NCI-H774 (cell line): ENCODE measurements around the gene MYO1B.

Experiments
- DNase-seq: peaks from one replicate; lab custom pipeline; 2025; lab: John Stamatoyannopoulos, UW

MYO1B gene

DNA sequence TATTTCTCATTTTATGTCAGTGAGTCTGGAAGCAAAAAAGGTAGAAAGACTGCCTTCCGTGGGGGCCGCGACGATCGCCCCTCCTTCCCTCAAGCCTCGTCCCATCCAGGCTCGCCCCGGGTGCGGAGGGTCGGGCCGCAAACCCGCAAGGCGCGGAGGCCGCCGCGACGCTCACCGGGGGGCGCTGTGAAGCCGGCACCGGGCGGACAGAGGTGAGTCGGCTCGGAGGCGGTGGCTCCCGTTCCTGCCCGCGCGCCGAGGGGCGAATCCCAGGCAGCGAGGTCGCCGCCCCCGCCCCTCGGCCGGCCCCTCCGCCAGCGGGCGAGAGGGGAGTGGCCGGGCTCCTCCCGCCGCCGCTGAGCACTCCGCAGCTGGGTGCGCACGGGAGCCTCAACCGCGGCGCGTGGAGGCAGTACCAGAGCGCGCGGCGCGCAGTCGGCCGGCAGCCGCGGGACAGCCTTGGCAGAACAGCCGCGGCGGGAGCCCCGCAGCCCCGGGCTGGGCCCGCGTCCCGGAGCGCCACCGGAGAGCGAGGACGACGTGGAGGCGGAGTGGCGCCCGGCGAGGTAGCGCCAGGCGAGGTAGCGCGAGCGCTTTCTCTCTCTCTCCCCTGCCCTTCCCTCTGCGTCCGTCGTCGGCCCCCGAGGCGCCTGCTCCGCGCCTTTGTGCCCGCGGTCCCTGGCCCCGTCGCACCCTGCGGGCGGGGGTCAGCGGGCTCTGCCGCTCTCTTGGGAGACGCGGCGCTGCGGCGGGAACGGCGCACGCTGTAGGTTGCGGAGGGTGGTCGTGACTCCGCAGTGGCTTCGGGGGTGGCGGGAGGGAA, at the start of gene MYO1B:
Gene MYO1B, plus strand, starts transcription at position 359 of the 823 bp plus-strand sequence. CDS start 31,492 bp downstream, outside the sequence.
- peak; percentile 41 for DNase-seq

DNA sequence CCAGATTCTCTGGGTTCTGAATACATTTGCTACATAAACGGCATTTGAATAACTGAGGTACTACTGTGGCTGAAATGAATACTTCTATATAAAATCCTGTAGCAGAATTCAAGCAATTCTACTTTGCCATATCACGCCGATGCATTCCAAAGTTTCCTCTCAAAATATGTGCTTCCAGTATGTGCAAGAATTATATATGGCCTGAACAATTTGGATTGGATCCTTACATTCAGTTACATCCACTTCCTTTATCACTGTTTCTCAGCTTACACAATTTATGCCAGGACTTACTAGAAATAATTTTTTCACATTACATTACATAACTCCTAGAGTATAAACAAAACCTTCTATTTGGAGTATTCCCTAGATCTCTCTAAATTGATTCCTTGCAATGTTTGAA, 48.1 kb upstream of the MYO1B start:
- DNase-seq, result no peak

DNA sequence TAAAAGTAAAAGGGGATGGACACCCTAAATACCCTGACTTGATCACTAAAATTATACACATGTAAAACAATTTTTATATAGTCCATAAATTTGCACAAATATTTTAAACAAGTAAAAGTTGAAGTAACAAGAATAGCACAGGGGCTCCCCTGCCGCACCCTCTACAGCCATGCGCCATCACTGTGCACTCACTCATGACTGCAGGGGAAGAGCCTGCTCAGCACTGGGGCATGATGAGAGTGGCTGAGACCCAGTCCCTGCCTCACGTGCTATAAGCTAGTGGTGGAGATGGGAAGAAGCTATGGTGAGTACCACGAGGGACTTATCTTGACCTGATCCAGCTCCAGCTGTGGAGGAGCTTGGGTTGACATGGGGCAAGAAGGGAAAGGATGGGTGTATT, 46.9 kb upstream of the MYO1B start:
- no peak for DNase-seq

DNA sequence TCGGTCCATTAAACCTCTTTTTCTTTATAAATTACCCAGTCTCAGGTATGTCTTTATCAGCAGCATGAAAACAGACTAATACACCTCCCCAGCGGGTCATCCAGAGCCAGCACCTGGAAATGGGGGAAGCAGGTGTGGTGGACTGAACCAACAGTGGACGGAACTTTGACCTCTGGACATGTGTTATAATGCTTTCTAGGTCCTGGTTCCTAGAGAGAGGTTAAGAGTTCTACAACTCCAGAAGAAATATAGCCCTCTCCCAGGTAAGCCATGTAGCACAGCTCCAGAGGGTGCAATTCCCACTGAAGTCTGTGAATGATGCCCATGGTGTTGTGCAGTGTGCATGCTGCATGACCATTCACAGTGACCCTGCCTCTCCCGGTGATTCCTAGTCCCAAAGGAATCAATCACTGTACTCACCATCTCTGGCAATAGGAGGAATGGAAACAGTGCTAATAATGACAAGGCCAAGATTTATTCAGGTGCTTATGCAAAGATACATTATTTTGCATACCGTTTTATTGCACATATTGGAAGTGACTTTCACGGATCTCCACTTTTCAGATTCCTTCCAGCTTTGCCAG, 45.2 kb upstream of the MYO1B start:
- no peak for DNase-seq

DNA sequence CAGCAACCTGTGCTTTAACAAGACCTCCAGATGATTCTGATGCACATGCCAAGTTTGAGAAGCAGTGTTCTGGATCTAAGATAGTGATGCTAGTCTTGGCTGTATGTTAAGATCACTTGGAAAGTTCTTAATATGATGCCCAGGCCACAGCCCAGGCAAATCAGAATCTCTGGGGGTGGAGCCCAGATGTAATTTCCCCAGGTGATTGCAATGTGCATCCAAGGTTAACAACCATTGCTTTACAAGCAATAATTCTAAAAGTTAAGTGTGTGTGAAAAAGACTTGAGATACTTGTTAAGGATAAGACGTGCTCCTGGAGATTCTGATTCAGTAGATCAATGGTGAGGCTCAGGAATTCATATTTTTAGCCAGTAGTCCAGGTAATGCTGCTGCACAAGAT, 44.3 kb upstream of the MYO1B start:
- DNase-seq, result no peak

DNA sequence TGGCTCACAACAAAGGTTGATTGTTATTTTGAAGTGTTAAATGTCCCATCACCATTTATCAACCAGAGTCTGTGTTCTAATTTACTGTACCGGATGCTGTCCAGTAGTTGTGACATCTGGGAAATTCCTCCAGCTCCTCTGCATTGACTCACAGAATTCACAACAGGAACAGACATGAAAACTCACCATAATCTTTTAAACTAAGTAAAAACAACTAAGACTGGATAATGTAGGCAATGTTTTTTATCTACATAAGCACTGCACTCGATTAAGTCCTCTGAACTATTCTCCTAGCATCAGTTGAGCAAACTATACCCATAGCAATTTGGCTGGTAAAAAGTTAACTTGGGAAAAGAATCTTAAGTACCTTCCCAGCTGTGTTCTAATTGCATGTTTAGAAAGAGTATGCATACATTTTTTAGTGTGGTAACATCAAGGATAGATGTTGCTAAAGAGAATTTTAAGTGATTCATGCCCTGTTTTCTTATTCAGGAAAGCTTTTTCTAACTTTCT, 42.9 kb upstream of the MYO1B start:
- DNase-seq, result no peak

DNA sequence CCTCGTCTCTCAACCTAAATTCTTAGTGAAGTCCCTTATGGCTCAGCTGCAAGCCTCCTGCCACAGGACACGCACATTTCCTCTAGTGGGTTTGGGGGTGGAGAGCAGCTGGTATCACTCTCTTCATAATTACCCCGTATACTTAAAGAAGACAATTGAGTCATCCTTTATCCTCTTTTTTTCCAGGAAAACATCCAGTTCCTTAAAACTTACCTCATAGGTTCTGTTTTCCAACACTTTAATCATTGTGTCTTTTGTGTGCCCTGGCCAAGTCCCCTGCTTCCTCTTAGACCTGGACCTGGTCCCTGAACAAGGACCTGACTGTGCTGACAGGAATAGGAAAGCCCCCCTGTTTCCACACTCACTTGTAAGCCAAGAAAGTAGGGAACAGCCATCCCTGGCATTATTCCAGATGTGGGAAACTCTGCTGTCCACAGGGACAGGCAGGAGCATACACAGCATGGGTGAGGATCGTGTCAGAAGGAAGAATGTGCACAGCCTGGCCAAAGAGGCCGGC, 42.3 kb upstream of the MYO1B start:
- no peak for DNase-seq

DNA sequence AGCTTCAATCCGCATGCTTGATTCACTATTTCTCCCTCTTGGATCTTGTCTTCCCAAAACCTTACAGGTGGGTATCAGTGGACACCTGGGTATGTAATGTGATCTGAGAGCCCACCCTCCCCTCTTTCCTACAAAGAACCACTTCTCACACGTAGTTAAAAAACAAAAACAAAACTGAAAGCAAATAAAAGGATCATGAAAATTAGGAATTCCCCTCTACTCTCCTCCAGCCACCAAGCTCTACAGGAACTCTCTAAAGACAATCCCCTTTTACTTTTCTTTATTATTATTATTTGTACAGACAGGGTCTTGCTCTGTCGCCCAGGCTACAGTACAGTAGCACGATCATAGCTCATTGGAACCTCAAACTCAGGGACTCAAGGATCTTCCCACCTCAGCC, 40.8 kb upstream of the MYO1B start:
- DNase-seq, result no peak

DNA sequence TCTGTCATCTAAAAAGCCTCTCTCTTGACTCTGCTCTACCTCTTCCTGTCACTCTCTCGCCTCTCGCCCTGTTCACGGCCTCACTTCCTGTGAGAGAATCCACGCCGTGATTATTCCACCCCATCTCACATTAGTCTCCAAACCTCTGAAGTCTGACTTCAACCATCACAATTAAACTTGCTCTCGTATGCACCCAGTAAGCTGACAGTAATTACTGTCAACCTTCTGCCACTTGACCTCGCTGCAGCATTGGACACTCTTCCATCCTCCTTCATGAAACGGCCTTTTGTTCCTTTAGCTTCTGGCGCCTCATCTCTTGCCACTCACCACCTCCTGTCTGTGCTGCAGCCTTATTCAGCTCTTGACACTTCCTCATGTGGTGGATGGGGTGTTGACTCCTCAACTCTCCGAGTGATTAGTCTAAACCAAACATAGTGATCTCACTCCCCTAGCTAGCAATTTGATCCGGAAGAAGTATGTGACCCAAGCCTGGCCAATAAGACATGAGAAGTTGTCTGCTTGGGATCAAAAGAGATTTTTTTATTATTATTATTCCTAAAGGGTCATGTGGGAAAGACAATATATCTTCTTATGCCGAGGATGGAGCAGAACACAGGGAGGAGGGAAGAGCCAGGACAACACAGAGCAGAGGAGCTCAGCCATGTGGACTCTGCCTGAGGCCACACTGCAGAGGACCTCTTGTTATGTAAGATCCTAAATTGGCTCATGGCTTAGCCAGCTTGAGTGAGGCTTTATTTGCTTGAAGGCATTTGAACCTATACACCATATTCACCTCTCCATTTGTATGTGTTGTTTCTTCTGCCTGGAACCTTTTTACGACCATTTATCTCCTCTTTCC, 38.4 kb upstream of the MYO1B start:
- DNase-seq, result no peak

DNA sequence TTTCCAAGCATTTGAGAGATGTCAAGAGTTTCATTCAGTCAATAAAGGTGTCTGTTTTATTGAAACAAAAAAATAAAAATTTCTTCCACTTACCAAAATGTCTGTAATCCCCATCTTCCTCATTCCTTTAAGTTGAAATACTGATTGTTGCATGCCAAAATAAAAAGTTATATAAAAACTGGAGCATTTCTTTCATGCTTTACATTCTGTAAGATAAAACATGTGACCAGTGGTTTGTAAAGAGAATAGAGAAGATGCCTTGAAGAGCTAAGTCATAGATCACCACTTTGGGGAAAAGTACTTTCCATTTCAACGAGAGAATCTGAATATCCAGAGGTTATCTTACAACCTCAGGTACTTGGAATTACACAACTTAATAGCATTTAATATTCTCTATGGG, 35.9 kb upstream of the MYO1B start:
- no peak for DNase-seq

DNA sequence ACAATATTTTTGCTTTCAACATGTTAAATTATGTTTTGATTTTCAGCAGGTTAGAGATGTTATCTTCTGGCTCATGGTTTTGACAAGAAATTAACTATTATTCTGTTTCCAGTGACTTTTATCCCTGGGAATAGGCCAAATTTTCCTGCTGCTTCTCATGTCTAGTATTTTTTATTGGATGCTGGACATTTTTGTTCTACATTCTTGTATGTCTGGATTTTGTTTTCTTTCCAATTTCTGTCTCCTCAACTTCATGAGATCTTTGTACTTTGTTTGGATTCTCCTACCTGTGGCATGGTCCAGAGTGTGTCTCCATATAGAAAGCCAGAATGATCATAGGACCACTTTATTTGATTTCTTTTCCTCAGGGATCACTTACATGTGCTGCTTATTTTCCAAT, 33.1 kb upstream of the MYO1B start:
- DNase-seq, result no peak

DNA sequence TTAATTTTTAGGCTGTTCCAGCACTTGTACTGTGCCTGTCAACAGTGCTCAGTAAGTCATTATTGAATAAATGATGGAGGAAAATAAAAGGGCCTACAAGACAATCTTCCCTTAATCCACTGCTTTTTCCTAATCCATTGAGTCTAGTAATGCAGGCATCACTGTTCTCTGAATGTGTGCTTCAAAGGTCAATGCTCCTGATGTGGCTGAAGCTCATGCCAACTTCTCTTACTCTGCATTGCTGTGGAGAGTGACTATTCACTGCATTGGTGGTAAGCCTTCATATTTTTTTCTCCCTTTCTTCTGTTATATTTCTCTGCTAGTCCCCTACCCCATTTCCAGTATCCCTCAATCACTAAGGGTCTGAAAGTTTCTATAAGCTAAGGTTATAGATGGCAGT, 31.9 kb upstream of the MYO1B start:
- no peak for DNase-seq

DNA sequence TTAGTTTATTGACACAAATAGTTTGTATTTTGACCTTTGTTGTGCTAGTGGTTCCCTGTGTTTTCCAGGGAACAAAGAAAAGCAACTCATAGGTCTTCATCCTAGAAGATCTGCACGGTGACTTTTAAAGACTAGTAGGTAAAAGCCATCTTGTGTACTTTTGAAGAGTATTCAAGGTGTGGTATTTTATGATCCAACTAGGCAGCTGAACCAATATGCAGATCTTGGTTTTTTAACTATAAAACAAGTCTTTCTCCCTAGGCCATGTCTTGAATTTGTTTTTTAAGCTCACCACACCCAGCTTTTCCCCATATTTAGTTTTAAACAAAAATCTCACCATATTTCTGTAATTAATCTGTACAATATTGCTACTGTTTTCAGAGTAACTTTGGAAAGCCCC, 30.0 kb upstream of the MYO1B start:
- DNase-seq, result no peak

DNA sequence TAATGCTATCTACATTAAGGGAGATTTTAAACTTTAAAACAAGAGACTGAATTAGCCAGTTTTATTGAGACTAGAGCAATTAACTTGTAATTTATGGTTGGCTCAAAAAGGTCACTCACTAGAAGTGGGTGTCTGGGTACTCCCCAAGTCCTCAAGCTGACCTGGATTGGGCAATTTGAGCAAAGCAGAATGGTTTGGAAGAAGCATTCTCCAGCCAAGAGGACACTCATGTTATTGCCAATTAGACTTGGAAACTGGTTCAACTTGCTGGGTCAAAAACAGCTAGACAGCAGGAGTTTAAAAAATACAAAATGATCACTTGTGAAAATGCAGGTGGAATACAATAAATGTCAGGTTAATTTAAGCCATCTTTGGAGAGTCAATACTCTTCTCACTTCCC, 29.5 kb upstream of the MYO1B start:
- DNase-seq, result no peak

DNA sequence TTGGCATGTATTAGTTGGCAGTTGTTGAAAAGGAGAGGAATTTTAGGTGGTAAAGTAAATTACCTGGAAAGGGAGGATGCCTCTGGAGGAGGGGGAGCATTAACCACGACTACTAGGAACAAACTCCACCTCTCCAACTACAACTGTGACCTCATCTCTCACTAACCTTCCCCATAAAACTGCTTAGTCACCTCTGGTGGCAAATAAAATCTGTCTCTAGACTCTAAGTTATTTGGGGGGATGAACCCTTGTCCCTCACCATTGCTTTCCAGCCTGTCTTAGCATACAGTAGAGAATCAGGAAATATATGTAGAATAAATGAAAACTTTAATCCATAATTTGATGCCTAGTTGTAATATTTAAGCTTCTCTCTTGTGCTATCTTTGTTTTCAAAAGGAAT, 27.6 kb upstream of the MYO1B start:
- no peak for DNase-seq

DNA sequence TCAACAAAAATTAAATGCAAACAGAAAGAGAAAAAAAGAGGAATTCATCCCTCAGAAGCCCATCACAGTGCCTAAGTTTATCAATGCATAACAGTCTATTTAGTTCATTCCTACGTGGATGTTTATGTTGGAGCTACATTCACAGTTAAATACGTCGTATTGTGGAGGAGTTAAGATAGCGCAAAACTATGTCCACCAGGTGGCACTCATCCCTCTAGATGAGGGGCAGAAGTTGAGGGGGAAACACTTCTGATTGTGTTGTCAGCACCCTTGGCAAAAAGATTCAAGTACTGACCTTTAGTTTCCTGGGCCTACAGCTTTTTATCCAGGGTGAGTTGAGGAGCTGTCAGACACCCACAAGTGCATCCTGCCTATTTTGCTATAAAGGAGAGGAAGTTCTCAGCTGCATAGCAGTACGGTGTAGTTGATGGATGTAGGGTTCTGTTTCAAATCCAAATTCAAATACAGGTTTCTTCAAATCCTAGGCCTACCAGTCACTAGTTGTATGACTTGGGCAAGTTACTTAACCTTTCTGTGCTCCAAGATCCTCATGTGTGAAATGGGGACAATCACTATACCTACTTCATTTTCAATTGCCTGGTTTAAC, 26.8 kb upstream of the MYO1B start:
- DNase-seq, result no peak

DNA sequence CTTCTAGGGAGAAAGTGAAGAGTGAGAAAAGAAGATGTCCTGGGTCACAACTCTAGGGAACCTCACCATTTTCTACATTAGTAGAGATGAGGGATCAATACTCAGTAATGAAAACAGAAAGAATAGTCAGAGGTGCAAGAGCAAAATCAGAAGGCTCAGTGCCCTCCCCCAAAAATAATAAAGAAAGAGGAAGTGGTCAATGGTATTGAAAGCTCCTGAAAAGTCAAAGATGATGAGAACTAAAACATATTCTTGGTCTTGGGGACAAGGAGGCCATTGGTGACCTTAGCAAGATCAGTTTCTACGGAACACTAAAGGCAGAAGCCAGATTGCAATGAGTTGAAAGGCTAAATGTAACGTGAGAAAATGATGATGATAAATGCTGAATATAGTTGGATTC, 24.5 kb upstream of the MYO1B start:
- DNase-seq, result no peak

DNA sequence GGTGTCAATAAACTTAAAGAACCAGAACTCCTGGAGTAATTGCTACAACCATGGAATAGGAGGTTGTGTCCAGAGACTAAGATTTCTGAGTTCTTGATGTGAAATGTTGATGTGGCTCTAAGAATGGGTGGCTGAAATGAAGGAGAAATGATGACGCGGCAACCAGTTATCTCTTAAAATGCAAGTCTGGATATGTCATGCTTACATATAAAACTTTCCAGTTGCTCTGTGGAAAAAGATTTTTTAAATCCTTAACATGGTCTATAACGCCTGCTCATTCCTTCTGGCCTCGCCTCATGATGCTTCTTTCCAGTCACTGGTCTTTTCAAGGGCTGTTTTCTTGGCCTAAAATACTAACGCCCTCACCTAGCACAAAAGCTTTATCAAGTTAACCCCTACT, 23.5 kb upstream of the MYO1B start:
- DNase-seq, result no peak

DNA sequence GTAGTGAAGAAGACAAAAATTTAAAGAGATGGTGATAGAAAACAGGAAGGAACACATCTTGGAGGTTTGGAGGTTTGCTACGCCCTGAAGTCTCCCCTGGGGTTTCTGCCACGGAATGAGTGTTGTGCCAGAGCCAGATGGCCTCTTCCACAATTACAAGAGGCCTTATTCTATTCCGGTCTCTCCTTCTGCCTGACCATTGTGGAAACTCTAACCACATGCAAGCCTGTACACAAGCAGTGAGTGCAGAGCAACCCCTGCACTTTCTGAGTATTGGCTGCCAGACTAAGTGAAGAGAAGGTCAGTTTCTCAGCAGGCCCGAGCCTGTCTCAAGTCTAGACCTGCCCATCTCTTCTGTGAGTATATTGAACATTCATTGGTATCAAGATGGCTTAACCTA, 22.7 kb upstream of the MYO1B start:
- no peak for DNase-seq

DNA sequence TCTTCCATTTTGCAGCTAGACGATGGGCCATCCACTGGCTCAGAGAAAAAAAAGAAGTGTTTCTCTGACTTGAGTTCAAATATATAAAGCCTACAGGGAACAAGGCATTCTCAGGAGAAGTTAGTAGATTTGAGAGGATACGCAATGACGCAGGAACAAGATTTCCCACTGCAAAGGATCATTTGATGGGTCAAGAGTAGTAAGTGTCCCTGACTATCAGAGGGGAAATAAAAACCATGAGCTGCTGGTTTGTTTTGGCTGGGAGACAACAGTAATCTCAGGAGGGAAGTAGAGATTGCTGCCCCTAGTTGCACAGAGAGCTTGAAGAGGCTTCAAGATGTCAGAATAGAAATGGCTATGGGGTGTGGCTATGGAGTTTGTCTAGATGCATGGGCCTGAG, 22.3 kb upstream of the MYO1B start:
- no peak for DNase-seq

DNA sequence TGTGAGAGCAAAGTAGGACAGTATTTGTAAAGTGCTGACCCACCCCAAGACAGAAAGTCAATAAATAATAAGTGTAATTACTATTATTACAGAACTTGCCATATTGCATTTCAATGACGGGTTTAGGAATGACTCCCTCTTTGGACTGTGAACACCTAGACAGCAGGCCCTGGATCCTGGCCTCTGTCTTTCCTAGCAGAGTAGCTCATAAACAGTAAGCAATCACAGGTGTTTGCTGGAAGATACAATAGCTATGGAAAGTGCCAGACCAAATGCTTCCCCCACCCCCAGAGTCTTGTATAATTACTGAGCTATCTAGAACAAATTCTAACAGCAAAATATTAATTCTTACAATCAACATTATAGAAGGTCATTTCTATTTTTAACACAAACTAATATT, 20.1 kb upstream of the MYO1B start:
- no peak for DNase-seq

DNA sequence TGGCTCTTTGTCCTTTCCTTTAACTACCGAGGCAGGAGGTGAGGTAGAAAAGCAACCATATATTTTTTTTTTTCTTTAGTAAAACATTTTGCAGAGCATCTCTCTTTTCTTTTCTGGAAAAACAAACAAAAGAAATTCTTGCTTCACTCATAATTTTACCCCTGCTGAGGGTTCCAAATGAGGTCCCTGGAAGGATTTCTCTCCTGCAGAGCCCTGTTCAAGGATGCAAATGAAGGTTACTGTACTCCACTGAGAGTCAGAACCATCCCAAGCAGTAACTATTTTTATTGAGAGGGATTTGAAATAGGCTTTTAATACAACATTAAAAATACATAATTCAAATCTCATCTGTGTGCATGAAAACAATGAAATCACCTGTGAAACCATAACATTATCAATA, 19.5 kb upstream of the MYO1B start:
- no peak for DNase-seq
